GM21529 (cell line): ENCODE measurements around the gene NDUFAF3.

Source experiments
- ATAC-seq: cut with Tn5 transposase; IDR thresholded peaks from one replicate; pipeline ENCODE4 v1.9.1; 2021; ENCODE audit not compliant: unreplicated experiment

Gene NDUFAF3

GRCh38 chr3:49053543-49053942 lies 31.6 kb downstream of the NDUFAF3 start:
- ATAC-seq, result no peak

- no peak for ATAC-seq
These were observed 32.5 kb downstream of the NDUFAF3 start for GRCh38 chr3:49054344-49054862.

- no peak for ATAC-seq
These were observed 35.3 kb downstream of the NDUFAF3 start for GRCh38 chr3:49057268-49057667.

GRCh38 chr3:49058011-49058410 lies 36.1 kb downstream of the NDUFAF3 start:
- no peak for ATAC-seq
